ENCODE data around the gene SAMD11. TPM values are rescaled to one million over a fixed set of nuclear protein-coding genes. Genes with fewer than 3 reads are reported as not detected.

Gene SAMD11
- total RNA-seq, 2 experiments from 2014 or later: not detected

DNA sequence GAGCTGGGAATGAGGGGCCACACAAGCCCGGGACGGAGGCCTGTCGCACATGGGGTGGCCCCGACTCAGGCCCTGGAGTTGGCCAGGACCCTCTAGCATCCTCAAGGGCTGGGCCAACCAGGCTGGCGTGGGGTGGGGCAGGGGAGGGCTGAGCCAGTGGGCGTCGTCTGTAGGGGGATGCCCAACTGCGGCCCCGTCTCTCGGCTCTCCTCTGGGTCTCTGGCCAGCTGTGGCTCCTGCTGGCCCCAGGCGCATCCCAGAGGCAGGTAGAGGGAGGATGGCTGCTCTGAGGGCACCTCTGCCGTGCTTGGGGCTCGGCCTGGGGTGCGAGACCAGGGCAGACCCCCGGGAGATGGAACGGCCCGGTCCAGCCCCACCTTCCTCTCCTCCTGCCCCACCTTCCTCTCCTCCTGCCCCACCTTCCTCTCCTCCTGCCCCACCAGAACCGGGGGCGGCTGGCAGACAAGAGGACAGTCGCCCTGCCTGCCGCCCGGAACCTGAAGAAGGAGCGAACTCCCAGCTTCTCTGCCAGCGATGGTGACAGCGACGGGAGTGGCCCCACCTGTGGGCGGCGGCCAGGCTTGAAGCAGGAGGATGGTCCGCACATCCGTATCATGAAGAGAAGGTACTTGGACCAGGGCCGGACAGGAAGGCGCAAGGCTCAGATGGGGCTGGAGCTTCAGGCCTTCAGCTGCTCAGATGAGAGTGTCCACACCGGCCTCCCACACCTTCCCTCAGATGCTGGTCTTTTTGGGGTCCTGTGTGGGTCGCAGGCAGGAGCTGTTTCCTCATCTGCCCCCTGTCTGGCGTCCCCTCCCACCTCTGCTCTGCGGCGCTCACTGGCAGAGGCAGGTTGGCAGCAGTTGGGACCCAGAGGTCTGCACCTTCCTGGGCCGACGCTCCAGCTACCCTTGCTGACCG, 6.2 kb downstream of the SAMD11 start:
- ChIA-PET CTCF (no interaction called here), POLR2A (no interaction called here)
- intact Hi-C loops (cut with DNase I, micrococcal nuclease): no loop called here
- Mint-ChIP-seq H3K4me1 (peaks cover 2% of the 10 kb centered on the region), H3K27me3 (peaks cover 29% of the 10 kb centered on the region), H3K27ac (no peak overlapping the region), H3K9me3 (ENCODE audit: low read depth) (no peaks in the 10 kb centered on the region), H3K4me3 (no peak overlapping the region), H3K36me3 (ENCODE audit: low read depth) (no peaks in the 10 kb centered on the region)
- no peak for ATAC-seq
- no peak for DNase-seq

DNA sequence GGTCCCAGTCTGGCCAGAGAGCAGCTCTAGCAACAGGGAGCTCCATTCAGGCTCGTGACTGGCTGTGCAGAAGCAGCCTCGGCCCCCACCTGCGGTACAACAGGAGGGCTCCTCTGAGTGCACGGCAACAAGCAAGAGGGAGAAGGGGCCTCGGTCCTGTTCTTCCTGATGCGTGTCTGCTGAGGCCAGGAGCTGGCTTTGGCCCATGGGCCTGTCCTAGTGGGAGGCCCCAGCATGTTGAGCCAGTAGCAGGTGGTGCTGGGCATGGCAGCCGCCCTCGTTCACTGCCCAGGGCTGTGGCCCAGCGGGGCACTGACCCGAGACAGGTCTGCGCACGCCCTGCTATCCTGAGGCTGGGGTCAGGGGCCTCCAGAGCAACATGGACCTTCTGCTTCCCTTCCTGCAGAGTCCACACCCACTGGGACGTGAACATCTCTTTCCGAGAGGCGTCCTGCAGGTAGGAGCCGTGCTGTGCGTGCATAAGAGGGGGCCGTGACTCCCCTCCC, 7.0 kb downstream of the SAMD11 start:
- Mint-ChIP-seq H3K4me3 (no peak overlapping the region), H3K27me3 (peaks cover 33% of the 10 kb centered on the region), H3K36me3 (ENCODE audit: low read depth) (no peaks in the 10 kb centered on the region), H3K4me1 (peaks cover 9% of the 10 kb centered on the region), H3K27ac (no peak overlapping the region), H3K9me3 (ENCODE audit: low read depth) (no peaks in the 10 kb centered on the region)
- ChIA-PET CTCF (interaction anchor here (0.7 kb wide), 1 partner anchor 26 kb away, joined by 3 read pairs; no protein-coding TSS in a partner anchor), POLR2A (no interaction called here)
- ATAC-seq (no peak), DNase-seq (no peak)
- intact Hi-C loops (cut with DNase I, micrococcal nuclease): no loop called here

- Mint-ChIP-seq H3K4me1 (peaks cover 9% of the 10 kb centered on the region), H3K27ac (no peak overlapping the region), H3K27me3 (peaks cover 26% of the 10 kb centered on the region), H3K4me3 (no peak overlapping the region), H3K9me3 (ENCODE audit: low read depth) (no peaks in the 10 kb centered on the region), H3K36me3 (ENCODE audit: low read depth) (no peaks in the 10 kb centered on the region)
- intact Hi-C loops (cut with DNase I, micrococcal nuclease): no loop called here
- POLR2A ChIA-PET: no interaction called here
- CTCF ChIA-PET: interaction anchor here (0.7 kb wide), 1 partner anchor 27 kb away, joined by 3 read pairs; no protein-coding TSS in a partner anchor
- DNase-seq: no peak
- ATAC-seq: no peak
Observed at GRCh38 chr1:931380-932172, 7.9 kb downstream of the SAMD11 start.

DNA sequence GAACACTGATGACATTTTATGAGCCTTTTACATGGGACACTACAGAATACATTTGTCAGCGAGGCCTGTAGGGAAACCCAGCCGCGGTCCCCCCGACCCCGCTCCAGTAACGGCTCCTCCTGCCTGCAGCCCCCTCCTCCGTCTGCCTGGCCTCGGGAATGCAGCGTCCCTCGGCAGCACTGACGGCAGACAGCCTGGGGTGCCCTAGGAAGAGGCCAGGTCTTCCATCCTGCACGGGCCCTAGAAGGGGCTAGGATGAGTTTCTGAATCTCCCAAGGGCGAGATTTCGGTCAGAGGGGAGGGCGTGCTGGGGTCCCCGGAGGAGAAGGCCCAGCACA, 8.4 kb downstream of the SAMD11 start:
- ATAC-seq: no peak
- Mint-ChIP-seq H3K9me3 (ENCODE audit: low read depth) (no peaks in the 10 kb centered on the region), H3K36me3 (ENCODE audit: low read depth) (no peaks in the 10 kb centered on the region), H3K27me3 (peaks cover 23% of the 10 kb centered on the region), H3K4me3 (no peak overlapping the region), H3K4me1 (peaks cover 9% of the 10 kb centered on the region), H3K27ac (no peak overlapping the region)
- ChIA-PET POLR2A (no interaction called here), CTCF (no interaction called here)
- no peak for DNase-seq
- intact Hi-C loops (cut with DNase I, micrococcal nuclease): no loop called here

DNA sequence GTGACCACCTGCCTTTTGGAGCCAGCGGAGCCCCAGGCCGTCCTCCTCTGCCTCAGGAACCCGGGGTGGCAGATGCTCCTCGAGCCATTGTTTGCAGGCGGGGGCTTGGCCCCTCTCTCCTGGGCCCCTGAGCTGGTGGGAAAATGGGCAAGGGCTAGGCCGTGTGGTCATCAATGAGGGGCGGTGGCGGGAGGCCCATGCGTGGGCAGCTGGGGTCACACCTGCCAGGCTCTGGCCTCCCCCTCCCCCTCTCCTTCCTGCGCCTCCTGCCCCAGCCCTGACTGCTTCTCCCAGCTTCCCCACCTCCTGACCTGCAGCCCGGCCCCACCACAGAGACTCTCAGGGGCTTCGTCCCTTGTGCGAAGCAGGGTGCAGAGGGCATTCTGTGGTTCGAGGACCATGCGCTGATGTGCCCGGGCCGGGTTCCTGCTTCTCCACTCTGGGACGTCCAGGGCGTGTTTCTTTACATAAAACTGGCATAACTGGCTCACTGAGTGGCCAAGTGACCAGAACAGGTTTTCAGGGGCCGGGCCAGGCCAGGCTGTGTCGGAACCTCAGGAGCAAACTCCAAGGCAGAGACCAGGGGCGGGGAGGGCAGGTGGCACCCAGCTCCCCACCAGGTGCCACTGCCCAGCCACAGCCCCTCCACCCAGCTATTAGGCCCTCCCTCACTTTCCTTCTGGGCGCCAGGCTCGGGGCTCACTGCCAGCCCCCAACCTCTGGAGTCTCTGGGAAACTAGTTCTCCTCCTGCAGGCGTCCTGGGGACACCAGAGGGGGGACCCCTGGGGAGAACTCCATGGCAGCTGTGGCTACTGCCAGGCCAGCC, 9.3 kb downstream of the SAMD11 start:
- Mint-ChIP-seq H3K4me1 (peaks cover 9% of the 10 kb centered on the region), H3K27ac (no peak overlapping the region), H3K27me3 (peaks cover 21% of the 10 kb centered on the region), H3K4me3 (no peak overlapping the region), H3K36me3 (ENCODE audit: low read depth) (no peaks in the 10 kb centered on the region), H3K9me3 (ENCODE audit: low read depth) (no peaks in the 10 kb centered on the region)
- ChIA-PET POLR2A (no interaction called here), CTCF (no interaction called here)
- DNase-seq (no peak), ATAC-seq (no peak)
- intact Hi-C loops (cut with DNase I, micrococcal nuclease): no loop called here

DNA sequence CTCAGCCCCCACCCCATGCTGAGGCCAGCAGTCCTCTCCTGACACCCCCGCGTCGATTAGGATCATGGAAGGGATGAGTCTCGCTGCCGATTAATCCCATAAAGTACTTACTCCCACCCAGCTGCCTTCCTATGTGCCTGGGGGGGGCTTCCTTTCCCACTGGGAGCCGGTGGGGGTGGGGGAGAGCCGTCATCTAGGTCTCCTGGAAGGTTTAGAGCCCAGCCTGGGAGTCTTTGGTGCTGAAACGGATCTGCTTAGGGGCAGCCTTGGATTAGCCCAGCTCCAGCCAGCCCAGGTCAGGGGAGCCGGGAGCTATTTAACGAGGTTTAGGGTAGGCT, 9.8 kb downstream of the SAMD11 start:
- H3K27me3 Mint-ChIP-seq: peaks cover 22% of the 10 kb centered on the region
- intact Hi-C loops (cut with DNase I, micrococcal nuclease): no loop called here

GRCh38 chr1:934991-935750, 11.4 kb downstream of the SAMD11 start:
- Mint-ChIP-seq H3K27me3 (peaks cover 19% of the 10 kb centered on the region), H3K36me3 (ENCODE audit: low read depth) (no peaks in the 10 kb centered on the region), H3K9me3 (ENCODE audit: low read depth) (no peaks in the 10 kb centered on the region), H3K4me3 (no peak overlapping the region), H3K4me1 (peaks cover 9% of the 10 kb centered on the region), H3K27ac (no peak overlapping the region)
- POLR2A ChIA-PET: no interaction called here
- CTCF ChIA-PET: no interaction called here
- DNase-seq: peak; percentile 35
- ATAC-seq: no peak
- intact Hi-C loops (cut with DNase I, micrococcal nuclease): loop anchor here in 1 of 2 experiments (5.0 kb wide), 1 partner anchor 33 kb away; no protein-coding TSS in a partner anchor

More for the DNA sequence above, 9.8 kb downstream of the SAMD11 start:
- POLR2A ChIA-PET: no interaction called here
- no peaks in the 10 kb centered on the region for H3K9me3 Mint-ChIP-seq (ENCODE audit: low read depth)
- DNase-seq (no peak), ATAC-seq (no peak)
- no peak overlapping the region for H3K4me3 Mint-ChIP-seq
- H3K36me3 Mint-ChIP-seq (ENCODE audit: low read depth): no peaks in the 10 kb centered on the region
- CTCF ChIA-PET: no interaction called here
- no peak overlapping the region for H3K27ac Mint-ChIP-seq
- peaks cover 9% of the 10 kb centered on the region for H3K4me1 Mint-ChIP-seq

DNA sequence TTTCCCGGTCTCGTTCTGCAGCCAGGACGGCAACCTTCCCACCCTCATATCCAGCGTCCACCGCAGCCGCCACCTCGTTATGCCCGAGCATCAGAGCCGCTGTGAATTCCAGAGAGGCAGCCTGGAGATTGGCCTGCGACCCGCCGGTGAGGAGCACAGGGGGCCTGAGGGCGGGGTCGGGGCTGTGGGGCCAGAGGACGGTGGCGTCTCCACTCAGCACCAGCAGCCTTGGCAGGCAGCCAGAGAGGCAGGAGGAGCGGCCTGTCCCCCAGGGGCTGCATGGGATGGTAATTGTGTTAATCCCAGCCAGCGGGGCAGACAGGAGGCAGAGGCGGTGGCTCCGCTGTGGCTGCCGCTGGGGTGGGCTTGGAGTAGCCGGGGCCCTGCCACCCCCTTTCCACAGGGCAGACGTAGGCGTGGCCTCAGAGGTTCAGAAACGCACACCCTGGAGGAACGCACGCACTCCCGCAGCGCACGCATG, 12.1 kb downstream of the SAMD11 start:
- H3K4me3 Mint-ChIP-seq: no peak overlapping the region
- POLR2A ChIA-PET: no interaction called here
- intact Hi-C loops (cut with DNase I, micrococcal nuclease): loop anchor here in 1 of 2 experiments (5.0 kb wide), 1 partner anchor 33 kb away; no protein-coding TSS in a partner anchor
- no peaks in the 10 kb centered on the region for H3K36me3 Mint-ChIP-seq (ENCODE audit: low read depth)
- no peak for DNase-seq
- CTCF ChIA-PET: no interaction called here
- H3K9me3 Mint-ChIP-seq (ENCODE audit: low read depth): no peaks in the 10 kb centered on the region
- peaks cover 10% of the 10 kb centered on the region for H3K4me1 Mint-ChIP-seq
- no peak overlapping the region for H3K27ac Mint-ChIP-seq
- no peak for ATAC-seq
- peaks cover 21% of the 10 kb centered on the region for H3K27me3 Mint-ChIP-seq

- H3K4me1 Mint-ChIP-seq: peaks cover 14% of the 10 kb centered on the region
- no peak for ATAC-seq
- POLR2A ChIA-PET: no interaction called here
- H3K9me3 Mint-ChIP-seq (ENCODE audit: low read depth): no peaks in the 10 kb centered on the region
- H3K36me3 Mint-ChIP-seq (ENCODE audit: low read depth): no peaks in the 10 kb centered on the region
- no peak for DNase-seq
- intact Hi-C loops (cut with DNase I, micrococcal nuclease): loop anchor here in 1 of 2 experiments (5.0 kb wide), 1 partner anchor 34 kb away; no protein-coding TSS in a partner anchor
- CTCF ChIA-PET: no interaction called here
- H3K27ac Mint-ChIP-seq: no peak overlapping the region
- H3K27me3 Mint-ChIP-seq: peaks cover 22% of the 10 kb centered on the region
- H3K4me3 Mint-ChIP-seq: no peak overlapping the region
Observed at GRCh38 chr1:936348-937264, 12.9 kb downstream of the SAMD11 start.

- no peaks in the 10 kb centered on the region for H3K9me3 Mint-ChIP-seq (ENCODE audit: low read depth)
- H3K36me3 Mint-ChIP-seq (ENCODE audit: low read depth): no peaks in the 10 kb centered on the region
- no peak overlapping the region for H3K4me3 Mint-ChIP-seq
- ChIA-PET POLR2A (no interaction called here), CTCF (no interaction called here)
- intact Hi-C loops (cut with DNase I, micrococcal nuclease): loop anchor here in 1 of 2 experiments (5.0 kb wide), 1 partner anchor 35 kb away; no protein-coding TSS in a partner anchor
- H3K27me3 Mint-ChIP-seq: peaks cover 22% of the 10 kb centered on the region
- H3K27ac Mint-ChIP-seq: no peak overlapping the region
- no peak for DNase-seq
- H3K4me1 Mint-ChIP-seq: peaks cover 14% of the 10 kb centered on the region
- no peak for ATAC-seq
Observed at GRCh38 chr1:937521-937920, 13.8 kb downstream of the SAMD11 start.

Data from activated CD4-positive, alpha-beta T cell treated with anti-CD3 and anti-CD28 coated beads for 36 hours (primary cell).